Natural killer cell treated with Interleukin-12 subunit alpha and Interleukin-12 subunit beta and Interleukin-15 and Interleukin-18, amount 100 ng/mL, for 72 hours (primary cell): ENCODE data around the gene ACTL9. TPM values are rescaled to one million over a fixed set of nuclear protein-coding genes. Genes with fewer than 3 reads are reported as not detected.
A peak's percentile ranks its signal among the peaks of the same experiment; 100 is the strongest.
"Not testable (repeated sequence)": the region's sequence is repeated elsewhere in the genome, so short reads cannot be mapped to it uniquely, and the experiment has no call there.

Experiments used
- ATAC-seq, 2 donors: fragments of 150-1000 bp; cut with Tn5 transposase in 1 of 2; sonication (Bioruptor Pico), chemical (Tn5 transposase) in 1 of 2; 2 replicates each; pipeline ENCODE4 v1.10.0; 2021
- DNase-seq: peaks from one replicate; pipeline ENCODE4 v3.0.0; 2022; ENCODE audit warnings: low spot score
- H3K27ac Mint-ChIP-seq, 2 donors: 1 replicate in 1 of 2; 2 replicates in 1 of 2; pipeline ENCODE4 v1.8.0; 2022; ENCODE audit warnings: mixed read lengths in 2 of 2, mild to moderate bottlenecking in 1 of 2, moderate library complexity in 1 of 2
- H3K27me3 Mint-ChIP-seq, 2 donors: 1 replicate in 1 of 2; 2 replicates in 1 of 2; pipeline ENCODE4 v1.8.0; 2022; ENCODE audit warnings: mixed read lengths in 2 of 2
- H3K36me3 Mint-ChIP-seq: one replicate; pipeline ENCODE4 v1.8.0; 2022; ENCODE audit warnings: mixed read lengths
- H3K4me1 Mint-ChIP-seq, 2 donors: 1 replicate in 1 of 2; 2 replicates in 1 of 2; pipeline ENCODE4 v1.8.0; 2022; ENCODE audit warnings: low read depth in 2 of 2, mixed read lengths in 2 of 2, mild to moderate bottlenecking in 1 of 2
- H3K4me3 Mint-ChIP-seq: one replicate; pipeline ENCODE4 v1.8.0; 2022; ENCODE audit warnings: mixed read lengths
- H3K9me3 Mint-ChIP-seq: 2 replicates; pipeline ENCODE4 v1.8.0; 2022; ENCODE audit warnings: mixed read lengths
- total RNA-seq, 2 donors: library from RNA; stranded (reverse); gene quantifications; one replicate each; pipeline ENCODE4 v1.2.3, GENCODE V29; 2022

ACTL9 gene
- not detected for total RNA-seq

GRCh38 chr19:8698433-8699063, at the start of gene ACTL9:
ACTL9 (minus strand) TSS chr19:8698795; CDS start chr19:8698701, 94 bp downstream.
- DNase-seq (no peak), ATAC-seq (no peak)
- Mint-ChIP-seq H3K27me3 (peaks cover 0 to 9% of the 10 kb centered on the region in 2 donors), H3K4me1 (peaks cover 27 to 44% of the 10 kb centered on the region in 2 donors), H3K36me3 (no peaks in the 10 kb centered on the region), H3K4me3 (no peak within 1 kb of the TSS), H3K9me3 (no peaks in the 10 kb centered on the region), H3K27ac (no peak within 1 kb of the TSS)

GRCh38 chr19:8739291-8740065, 40.9 kb upstream of the ACTL9 start:
- H3K4me3 Mint-ChIP-seq, H3K36me3 Mint-ChIP-seq, H3K27me3 Mint-ChIP-seq, H3K9me3 Mint-ChIP-seq, H3K27ac Mint-ChIP-seq, H3K4me1 Mint-ChIP-seq, DNase-seq, ATAC-seq: not testable (repeated sequence)

- Mint-ChIP-seq H3K9me3 (no peaks in the 10 kb centered on the region), H3K36me3 (no peaks in the 10 kb centered on the region), H3K4me1 (no peaks in the 10 kb centered on the region), H3K27ac (no peak overlapping the region), H3K4me3 (no peak overlapping the region), H3K27me3 (peaks cover 0 to 7% of the 10 kb centered on the region in 2 donors)
- no peak for ATAC-seq
- no peak for DNase-seq
Observed at GRCh38 chr19:8738377-8738776, 39.8 kb upstream of the ACTL9 start.

GRCh38 chr19:8731428-8732169, 33.0 kb upstream of the ACTL9 start:
- H3K36me3 Mint-ChIP-seq, result no peaks in the 10 kb centered on the region
- DNase-seq, result no peak
- ATAC-seq, result peak in 1 of 2 donors; percentile 9
- H3K4me1 Mint-ChIP-seq, result peaks cover 0 to 4% of the 10 kb centered on the region in 2 donors
- peaks cover 8% of the 10 kb centered on the region in 2 donors for H3K27me3 Mint-ChIP-seq
- H3K4me3 Mint-ChIP-seq, result no peak overlapping the region
- H3K27ac Mint-ChIP-seq, result no peak overlapping the region
- H3K9me3 Mint-ChIP-seq, result no peaks in the 10 kb centered on the region

- H3K36me3 Mint-ChIP-seq, result no peaks in the 10 kb centered on the region
- no peaks in the 10 kb centered on the region for H3K4me1 Mint-ChIP-seq
- H3K27me3 Mint-ChIP-seq, result peaks cover 25 to 40% of the 10 kb centered on the region in 2 donors
- H3K9me3 Mint-ChIP-seq, result peaks cover 3% of the 10 kb centered on the region
- ATAC-seq (no peak), DNase-seq (no peak)
- no peak overlapping the region for H3K4me3 Mint-ChIP-seq
- no peak overlapping the region for H3K27ac Mint-ChIP-seq
Observed at GRCh38 chr19:8724276-8724675, 25.7 kb upstream of the ACTL9 start.

- no peaks in the 10 kb centered on the region for H3K4me1 Mint-ChIP-seq
- no peak overlapping the region for H3K27ac Mint-ChIP-seq
- peaks cover 3% of the 10 kb centered on the region for H3K9me3 Mint-ChIP-seq
- H3K36me3 Mint-ChIP-seq, result peaks cover 4% of the 10 kb centered on the region
- no peak for ATAC-seq
- no peak for DNase-seq
- peaks cover 28 to 47% of the 10 kb centered on the region in 2 donors for H3K27me3 Mint-ChIP-seq
- H3K4me3 Mint-ChIP-seq, result no peak overlapping the region
Observed at GRCh38 chr19:8722032-8722431, 23.4 kb upstream of the ACTL9 start.

GRCh38 chr19:8721334-8721733, 22.7 kb upstream of the ACTL9 start, which contains the start of gene OR2Z1:
OR2Z1 (plus strand) TSS chr19:8721634; CDS start chr19:8731029, 9,395 bp downstream.
- Mint-ChIP-seq H3K4me1 (no peaks in the 10 kb centered on the region), H3K4me3 (no peak within 1 kb of the TSS), H3K27ac (no peak within 1 kb of the TSS), H3K27me3 (peaks cover 28 to 47% of the 10 kb centered on the region in 2 donors), H3K9me3 (peaks cover 3% of the 10 kb centered on the region), H3K36me3 (peaks cover 4% of the 10 kb centered on the region)
- ATAC-seq (no peak), DNase-seq (no peak)

- peaks cover 10 to 18% of the 10 kb centered on the region in 2 donors for H3K4me1 Mint-ChIP-seq
- not testable (repeated sequence) for H3K27ac Mint-ChIP-seq, DNase-seq, H3K36me3 Mint-ChIP-seq, H3K9me3 Mint-ChIP-seq, H3K27me3 Mint-ChIP-seq, H3K4me3 Mint-ChIP-seq, ATAC-seq
Observed at GRCh38 chr19:8710337-8710736, 11.7 kb upstream of the ACTL9 start.

- no peak for DNase-seq
- Mint-ChIP-seq H3K36me3 (no peaks in the 10 kb centered on the region), H3K27me3 (no peaks in the 10 kb centered on the region), H3K9me3 (no peaks in the 10 kb centered on the region), H3K4me1 (peaks cover 37 to 45% of the 10 kb centered on the region in 2 donors), H3K27ac (no peak overlapping the region), H3K4me3 (no peak overlapping the region)
- no peak for ATAC-seq
Observed at GRCh38 chr19:8705742-8706141, 7.1 kb upstream of the ACTL9 start.

- H3K4me3 Mint-ChIP-seq, H3K36me3 Mint-ChIP-seq, H3K9me3 Mint-ChIP-seq, ATAC-seq, DNase-seq, H3K27me3 Mint-ChIP-seq: not testable (repeated sequence)
- Mint-ChIP-seq H3K4me1 (peaks cover 37 to 45% of the 10 kb centered on the region in 2 donors), H3K27ac (peak overlapping the region in 1 of 2 donors; percentile 50)
Observed at GRCh38 chr19:8705304-8705703, 6.7 kb upstream of the ACTL9 start.

- Mint-ChIP-seq H3K27me3 (peaks cover 0 to 3% of the 10 kb centered on the region in 2 donors), H3K9me3 (no peaks in the 10 kb centered on the region), H3K36me3 (no peaks in the 10 kb centered on the region), H3K4me3 (no peak overlapping the region), H3K27ac (peak overlapping the region in 1 of 2 donors; percentile 26), H3K4me1 (peaks cover 43% of the 10 kb centered on the region in 2 donors)
- ATAC-seq (no peak), DNase-seq (no peak)
Observed at GRCh38 chr19:8703223-8703622, 4.6 kb upstream of the ACTL9 start.

GRCh38 chr19:8702350-8702749, 3.8 kb upstream of the ACTL9 start:
- peaks cover 41 to 43% of the 10 kb centered on the region in 2 donors for H3K4me1 Mint-ChIP-seq
- H3K36me3 Mint-ChIP-seq, result no peaks in the 10 kb centered on the region
- H3K9me3 Mint-ChIP-seq, result no peaks in the 10 kb centered on the region
- no peak for DNase-seq
- peak overlapping the region; percentile 73 for H3K4me3 Mint-ChIP-seq
- peaks cover 0 to 3% of the 10 kb centered on the region in 2 donors for H3K27me3 Mint-ChIP-seq
- H3K27ac Mint-ChIP-seq, result peak overlapping the region in 1 of 2 donors; percentile 2
- peak; percentile 88 for ATAC-seq

GRCh38 chr19:8700956-8701355, 2.4 kb upstream of the ACTL9 start:
- Mint-ChIP-seq H3K27me3 (peaks cover 0 to 5% of the 10 kb centered on the region in 2 donors), H3K9me3 (no peaks in the 10 kb centered on the region), H3K27ac (no peak overlapping the region), H3K4me1 (peaks cover 40 to 46% of the 10 kb centered on the region in 2 donors), H3K4me3 (no peak overlapping the region), H3K36me3 (no peaks in the 10 kb centered on the region)
- ATAC-seq (no peak), DNase-seq (no peak)
